ENCODE data around the gene LMO7. TPM values are rescaled to one million over a fixed set of nuclear protein-coding genes. Genes with fewer than 3 reads are reported as not detected.
A peak's percentile ranks its signal among the peaks of the same experiment; 100 is the strongest.

LMO7 gene
- total RNA-seq, 1 experiment from 2014 or later, result 11.8 TPM

DNA sequence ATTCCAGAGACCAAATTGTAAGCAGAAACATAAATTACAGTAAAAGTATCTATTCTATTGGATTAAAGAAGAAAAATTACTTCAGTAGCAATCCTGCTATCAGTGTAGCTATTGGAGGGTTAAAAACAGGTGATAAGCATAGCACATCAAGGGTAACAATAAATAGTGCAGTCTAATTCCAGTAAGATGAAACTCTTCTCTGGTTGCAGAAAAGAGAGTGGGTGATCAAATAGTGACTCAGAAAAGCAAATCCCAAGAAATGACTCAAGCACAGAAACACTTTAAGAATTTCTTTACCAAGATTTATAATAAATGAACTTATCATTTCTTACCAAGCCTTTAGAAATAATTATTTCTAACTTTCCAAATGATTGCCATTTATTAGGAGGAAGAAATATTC lies 135.7 kb downstream of the LMO7 start:
- Histone ChIP-seq H3K4me3 (ENCODE audit: low read depth in 2 of 2, low read length in 2 of 2) (no peak overlapping the region), H3K4me1 (ENCODE audit: control insufficient read depth, insufficient read depth, low read length) (no peaks in the 10 kb centered on the region; the same call in none of the 2 replicates), H3K36me3 (ENCODE audit: control insufficient read depth, insufficient read depth, low read length) (no peaks in the 10 kb centered on the region; the same call in 1 of the 2 replicates), H3K27me3 (ENCODE audit: control insufficient read depth, insufficient read depth, low read length) (no peaks in the 10 kb centered on the region), H3K9me3 (ENCODE audit: control insufficient read depth, insufficient read depth, low read depth, low read length) (no peaks in the 10 kb centered on the region), H3K27ac (ENCODE audit: low read length) (no peak overlapping the region)
- CTCF ChIA-PET, result no interaction called here
- TF ChIP-seq, protein P1, sequence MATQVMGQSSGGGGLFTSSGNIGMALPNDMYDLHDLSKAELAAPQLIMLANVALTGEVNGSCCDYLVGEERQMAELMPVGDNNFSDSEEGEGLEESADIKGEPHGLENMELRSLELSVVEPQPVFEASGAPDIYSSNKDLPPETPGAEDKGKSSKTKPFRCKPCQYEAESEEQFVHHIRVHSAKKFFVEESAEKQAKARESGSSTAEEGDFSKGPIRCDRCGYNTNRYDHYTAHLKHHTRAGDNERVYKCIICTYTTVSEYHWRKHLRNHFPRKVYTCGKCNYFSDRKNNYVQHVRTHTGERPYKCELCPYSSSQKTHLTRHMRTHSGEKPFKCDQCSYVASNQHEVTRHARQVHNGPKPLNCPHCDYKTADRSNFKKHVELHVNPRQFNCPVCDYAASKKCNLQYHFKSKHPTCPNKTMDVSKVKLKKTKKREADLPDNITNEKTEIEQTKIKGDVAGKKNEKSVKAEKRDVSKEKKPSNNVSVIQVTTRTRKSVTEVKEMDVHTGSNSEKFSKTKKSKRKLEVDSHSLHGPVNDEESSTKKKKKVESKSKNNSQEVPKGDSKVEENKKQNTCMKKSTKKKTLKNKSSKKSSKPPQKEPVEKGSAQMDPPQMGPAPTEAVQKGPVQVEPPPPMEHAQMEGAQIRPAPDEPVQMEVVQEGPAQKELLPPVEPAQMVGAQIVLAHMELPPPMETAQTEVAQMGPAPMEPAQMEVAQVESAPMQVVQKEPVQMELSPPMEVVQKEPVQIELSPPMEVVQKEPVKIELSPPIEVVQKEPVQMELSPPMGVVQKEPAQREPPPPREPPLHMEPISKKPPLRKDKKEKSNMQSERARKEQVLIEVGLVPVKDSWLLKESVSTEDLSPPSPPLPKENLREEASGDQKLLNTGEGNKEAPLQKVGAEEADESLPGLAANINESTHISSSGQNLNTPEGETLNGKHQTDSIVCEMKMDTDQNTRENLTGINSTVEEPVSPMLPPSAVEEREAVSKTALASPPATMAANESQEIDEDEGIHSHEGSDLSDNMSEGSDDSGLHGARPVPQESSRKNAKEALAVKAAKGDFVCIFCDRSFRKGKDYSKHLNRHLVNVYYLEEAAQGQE (IDR thresholded peaks at IDR 0.05; ENCODE audit: insufficient read depth in 1 of 2, low read depth in 2 of 2, low read length in 1 of 2), result no peak
- TF ChIP-seq TCF7L2 (IDR thresholded peaks at IDR 0.05; ENCODE audit: low read depth, low read length) (no peak), SIN3A (IDR thresholded peaks at IDR 0.05; ENCODE audit: borderline replicate concordance, insufficient read depth, low read depth, low read length) (no peak), POLR2AphosphoS5 (IDR thresholded peaks at IDR 0.05; ENCODE audit: low read depth, low read length) (no peak)
- TF ChIP-seq, protein P2, sequence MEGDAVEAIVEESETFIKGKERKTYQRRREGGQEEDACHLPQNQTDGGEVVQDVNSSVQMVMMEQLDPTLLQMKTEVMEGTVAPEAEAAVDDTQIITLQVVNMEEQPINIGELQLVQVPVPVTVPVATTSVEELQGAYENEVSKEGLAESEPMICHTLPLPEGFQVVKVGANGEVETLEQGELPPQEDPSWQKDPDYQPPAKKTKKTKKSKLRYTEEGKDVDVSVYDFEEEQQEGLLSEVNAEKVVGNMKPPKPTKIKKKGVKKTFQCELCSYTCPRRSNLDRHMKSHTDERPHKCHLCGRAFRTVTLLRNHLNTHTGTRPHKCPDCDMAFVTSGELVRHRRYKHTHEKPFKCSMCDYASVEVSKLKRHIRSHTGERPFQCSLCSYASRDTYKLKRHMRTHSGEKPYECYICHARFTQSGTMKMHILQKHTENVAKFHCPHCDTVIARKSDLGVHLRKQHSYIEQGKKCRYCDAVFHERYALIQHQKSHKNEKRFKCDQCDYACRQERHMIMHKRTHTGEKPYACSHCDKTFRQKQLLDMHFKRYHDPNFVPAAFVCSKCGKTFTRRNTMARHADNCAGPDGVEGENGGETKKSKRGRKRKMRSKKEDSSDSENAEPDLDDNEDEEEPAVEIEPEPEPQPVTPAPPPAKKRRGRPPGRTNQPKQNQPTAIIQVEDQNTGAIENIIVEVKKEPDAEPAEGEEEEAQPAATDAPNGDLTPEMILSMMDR (IDR thresholded peaks at IDR 0.05), result no peak
- POLR2A ChIA-PET, result no interaction called here
- ATAC-seq (peak; percentile 87), DNase-seq (ENCODE audit: low read depth, low spot score) (no peak)
- intact Hi-C loops (cut with micrococcal nuclease; ENCODE audit: unreplicated experiment), result no loop called here
- in situ Hi-C loops (cut with HindIII; ENCODE audit: low pct_unique_long_range_greater_than_20kb, low sequenced_read_pairs), result no loop called here
- no TSS peak for BruUV-seq (replicated peaks)

DNA sequence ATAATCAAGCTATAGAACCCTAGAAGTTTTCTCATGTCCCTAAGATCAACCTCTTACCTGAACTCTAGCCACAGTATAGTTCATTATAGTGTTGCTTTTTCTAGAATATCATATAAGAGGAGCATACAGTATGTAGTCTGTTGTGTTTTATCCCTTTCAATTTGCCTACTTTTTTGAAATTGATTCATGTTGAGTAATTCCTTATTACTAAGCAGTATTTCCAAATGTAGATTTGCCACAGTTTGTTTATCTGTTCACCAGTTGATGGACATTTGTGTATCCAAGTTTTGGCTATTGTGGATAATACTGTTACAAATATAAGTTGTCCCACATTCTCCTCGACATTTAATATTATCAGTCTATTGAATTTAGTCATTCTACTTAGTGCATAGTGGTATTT lies 138.0 kb downstream of the LMO7 start:
- no peaks in the 10 kb centered on the region for H3K9me3 ChIP-seq (ENCODE audit: control insufficient read depth, insufficient read depth, low read depth, low read length)
- ChIA-PET POLR2A (no interaction called here), CTCF (no interaction called here)
- ATAC-seq, result no peak
- no peak for DNase-seq (ENCODE audit: low read depth, low spot score)
- H3K4me1 ChIP-seq (ENCODE audit: control insufficient read depth, insufficient read depth, low read length), result no peaks in the 10 kb centered on the region; the same call in none of the 2 replicates
- H3K27ac ChIP-seq (ENCODE audit: low read length), result no peak overlapping the region
- no peak overlapping the region for H3K4me3 ChIP-seq (ENCODE audit: low read depth in 2 of 2, low read length in 2 of 2)
- intact Hi-C loops (cut with micrococcal nuclease; ENCODE audit: unreplicated experiment), result no loop called here
- in situ Hi-C loops (cut with HindIII; ENCODE audit: low pct_unique_long_range_greater_than_20kb, low sequenced_read_pairs), result no loop called here
- TF ChIP-seq SIN3A (IDR thresholded peaks at IDR 0.05; ENCODE audit: borderline replicate concordance, insufficient read depth, low read depth, low read length) (no peak), POLR2AphosphoS5 (IDR thresholded peaks at IDR 0.05; ENCODE audit: low read depth, low read length) (no peak), TCF7L2 (IDR thresholded peaks at IDR 0.05; ENCODE audit: low read depth, low read length) (no peak)
- TF ChIP-seq, protein P1 (IDR thresholded peaks at IDR 0.05; ENCODE audit: insufficient read depth in 1 of 2, low read depth in 2 of 2, low read length in 1 of 2), result no peak
- TF ChIP-seq, protein P2 (IDR thresholded peaks at IDR 0.05), result no peak
- no TSS peak for BruUV-seq (replicated peaks)
- no peaks in the 10 kb centered on the region for H3K27me3 ChIP-seq (ENCODE audit: control insufficient read depth, insufficient read depth, low read length)
- H3K36me3 ChIP-seq (ENCODE audit: control insufficient read depth, insufficient read depth, low read length), result no peaks in the 10 kb centered on the region; the same call in 1 of the 2 replicates

Measured in Panc1 (cell line).